Measurements from ENCODE around the gene JAM3. TPM values are rescaled to one million over a fixed set of nuclear protein-coding genes. Genes with fewer than 3 reads are reported as not detected.

The JAM3 gene
- 3.7 to 4.9 TPM (median 4.2 TPM) in 5 replicates for total RNA-seq (2022; extraction: Qiagen RNA extraction)

DNA sequence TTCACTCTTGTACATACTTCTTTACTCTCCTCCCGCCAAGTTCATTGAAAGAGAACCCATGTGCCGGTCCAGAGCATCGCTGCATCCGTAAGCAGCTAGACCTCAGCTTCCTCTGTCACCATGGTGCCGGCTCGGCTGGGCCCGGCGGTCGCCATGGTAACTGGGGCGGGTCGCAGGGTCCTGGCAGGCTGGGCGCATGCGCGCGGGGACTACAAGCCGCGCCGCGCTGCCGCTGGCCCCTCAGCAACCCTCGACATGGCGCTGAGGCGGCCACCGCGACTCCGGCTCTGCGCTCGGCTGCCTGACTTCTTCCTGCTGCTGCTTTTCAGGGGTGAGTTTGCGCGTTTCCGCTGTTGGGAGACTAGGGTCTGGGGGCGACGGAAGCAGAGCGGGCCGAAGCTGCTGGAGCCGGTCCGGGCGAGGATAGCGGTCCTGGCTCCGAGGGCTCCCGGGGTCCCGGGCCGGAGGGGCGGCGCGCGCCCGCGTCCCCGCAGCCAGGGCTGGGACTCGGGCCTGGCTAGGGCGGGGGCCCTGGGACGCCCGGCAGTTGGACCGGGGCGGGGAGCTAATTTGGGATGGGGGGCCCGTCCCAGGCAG lies at the start of gene JAM3:
Gene JAM3 (plus strand): TSS at position 244 of the 597 bp plus-strand sequence. CDS start 12 bp downstream, at position 256.

Other genes with a start within 250 kb of the JAM3 start
- not detected in 5 replicates for gene SPATA19, start 223.6 kb upstream of the JAM3 start, total RNA-seq (2022; extraction: Qiagen RNA extraction)
- gene IGSF9B, start 112.1 kb upstream of the JAM3 start, total RNA-seq (2022; extraction: Qiagen RNA extraction): 1.3 to 3.1 TPM (median 2.1 TPM) in 5 replicates
- 20.0 to 24.3 TPM (median 23.4 TPM) in 5 replicates for gene NCAPD3, start 154.9 kb downstream of the JAM3 start, total RNA-seq (2022; extraction: Qiagen RNA extraction)
- 18.6 to 22.7 TPM (median 21.4 TPM) in 5 replicates for gene VPS26B, start 155.6 kb downstream of the JAM3 start, total RNA-seq (2022; extraction: Qiagen RNA extraction)
- gene THYN1, start 184.3 kb downstream of the JAM3 start, total RNA-seq (2022; extraction: Qiagen RNA extraction): 16.2 to 18.7 TPM (median 17.7 TPM) in 5 replicates
- gene ACAD8, start 184.5 kb downstream of the JAM3 start, total RNA-seq (2022; extraction: Qiagen RNA extraction): 8.3 to 10.2 TPM (median 9.4 TPM) in 5 replicates
- 0.03 TPM in 1 of 5 replicates, not detected in the others for gene GLB1L3, start 207.3 kb downstream of the JAM3 start, total RNA-seq (2022; extraction: Qiagen RNA extraction)